GM18519 (cell line): ENCODE results near the gene TNK1.
"Not testable (repeated sequence)": the region's sequence is repeated elsewhere in the genome, so short reads cannot be mapped to it uniquely, and the experiment has no call there.

Experiments used
- ATAC-seq: cut with Tn5 transposase; IDR thresholded peaks from one replicate; pipeline ENCODE4 v1.9.1; 2021; ENCODE audit warnings: mild to moderate bottlenecking, moderate library complexity; ENCODE audit not compliant: unreplicated experiment, low FRiP score

The TNK1 gene

DNA sequence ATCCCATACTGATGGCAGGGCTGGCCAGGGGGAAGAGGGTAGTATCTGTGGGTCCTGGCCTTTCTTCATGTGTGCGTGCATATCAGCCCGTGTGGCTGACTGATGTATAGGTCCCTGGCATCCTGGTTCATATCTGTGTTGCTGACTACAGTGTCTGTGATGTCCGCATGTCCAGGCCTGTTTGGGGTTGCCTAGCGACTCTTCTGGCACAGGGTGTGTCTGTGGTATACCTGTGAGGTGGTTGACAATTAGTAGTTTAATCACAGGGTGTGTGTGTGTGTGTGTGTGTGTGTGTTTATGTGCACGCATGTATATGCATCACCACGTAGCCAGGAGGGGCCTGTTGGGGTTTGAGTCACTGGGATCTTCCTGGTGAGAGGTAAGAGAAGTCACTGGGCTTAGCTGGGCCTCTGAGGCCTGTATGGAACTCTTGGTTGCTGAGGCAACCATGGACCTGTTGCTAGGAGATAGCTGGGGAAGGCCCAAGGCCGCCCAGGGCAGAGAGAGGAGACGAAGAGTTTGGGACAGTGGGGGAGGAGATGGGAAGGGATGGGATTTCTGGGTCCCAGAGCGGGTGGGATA is 26.5 kb upstream of the TNK1 start:
- ATAC-seq, result no peak

DNA sequence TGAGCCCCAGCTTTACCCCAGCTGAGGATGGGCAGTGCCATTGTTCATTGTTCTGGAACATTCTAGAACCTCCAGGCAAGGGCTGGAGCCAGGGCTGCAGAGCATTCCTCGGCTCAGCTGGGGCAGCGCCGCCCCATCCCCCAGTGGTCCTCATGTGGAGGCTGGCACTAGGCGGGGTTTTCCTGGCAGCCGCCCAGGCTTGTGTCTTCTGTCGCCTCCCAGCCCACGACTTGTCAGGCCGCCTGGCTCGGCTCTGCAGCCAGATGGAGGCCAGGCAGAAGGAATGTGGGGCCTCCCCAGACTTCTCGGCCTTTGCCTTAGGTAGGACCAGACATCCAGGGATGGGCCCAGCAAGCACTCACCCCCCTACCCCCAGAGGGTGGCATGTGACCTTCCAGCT is 25.8 kb upstream of the TNK1 start, which contains the start of gene TMEM95:
Gene TMEM95 (plus strand): TSS at position 104 of the 400 bp plus-strand sequence. CDS start 49 bp downstream, at position 153.
- no peak for ATAC-seq

DNA sequence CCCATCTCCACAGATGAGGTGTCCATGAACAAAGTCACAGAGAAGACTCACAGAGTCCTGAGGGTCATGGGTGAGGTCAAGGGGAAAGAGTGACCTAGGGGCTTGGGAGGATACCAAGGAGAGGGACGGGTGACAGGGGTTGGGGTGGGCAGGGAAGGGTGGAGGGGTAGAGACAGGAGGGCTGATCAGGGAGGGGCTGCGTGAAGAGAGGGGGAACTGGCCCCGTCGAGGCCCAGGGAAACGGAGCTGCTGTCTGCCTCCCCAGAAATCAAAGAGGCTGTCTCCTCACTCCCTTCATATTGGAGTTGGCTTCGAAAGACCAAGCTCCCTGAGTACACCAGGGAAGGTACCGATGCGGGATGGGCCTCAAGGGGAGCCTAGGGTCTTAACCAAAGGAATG is 25.3 kb upstream of the TNK1 start:
- no peak for ATAC-seq

DNA sequence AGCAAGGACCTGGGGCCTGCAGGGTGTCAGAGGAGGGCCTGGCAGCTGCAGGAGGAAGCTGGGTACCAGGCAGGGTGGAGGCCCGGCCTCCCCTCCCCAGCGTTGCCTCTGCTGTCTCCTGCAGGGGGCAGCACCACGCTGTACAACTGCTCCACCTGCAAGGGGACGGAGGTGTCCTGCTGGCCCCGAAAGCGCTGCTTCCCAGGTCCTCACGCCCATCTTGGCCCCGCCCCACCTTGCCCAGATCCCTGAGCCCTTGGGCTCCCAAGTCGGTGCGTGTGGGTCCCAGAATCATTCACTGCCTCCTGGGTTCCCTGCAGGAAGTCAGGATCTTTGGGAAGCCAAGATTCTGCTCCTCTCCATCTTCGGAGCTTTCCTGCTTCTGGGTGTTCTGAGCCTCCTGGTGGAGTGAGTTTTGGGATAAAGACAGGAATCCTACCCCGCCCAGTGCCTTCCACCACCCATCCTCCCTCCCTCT is 24.8 kb upstream of the TNK1 start:
- ATAC-seq, result no peak

GRCh38 chr17:7356756-7357155 is 24.1 kb upstream of the TNK1 start:
- no peak for ATAC-seq

DNA sequence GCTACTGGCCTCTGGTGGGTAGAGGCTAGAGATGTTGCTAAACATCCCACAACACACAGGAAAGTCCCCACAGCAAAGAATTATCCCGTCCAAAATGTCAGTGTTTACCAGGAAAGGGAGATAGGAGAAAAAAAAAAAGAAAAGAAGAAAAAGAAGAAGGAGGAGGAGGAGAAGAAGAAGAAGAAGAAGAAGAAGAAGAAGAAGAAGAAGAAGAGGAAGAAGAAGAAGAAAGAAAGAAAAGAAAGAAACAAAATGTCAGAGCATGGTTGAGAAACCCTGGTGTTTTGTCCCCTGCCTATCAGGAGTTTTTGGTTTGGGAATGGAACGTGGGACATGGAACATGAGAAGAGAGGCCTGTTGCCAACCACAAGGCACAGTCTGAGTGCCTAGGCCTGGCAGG is 23.5 kb upstream of the TNK1 start:
- no peak for ATAC-seq

DNA sequence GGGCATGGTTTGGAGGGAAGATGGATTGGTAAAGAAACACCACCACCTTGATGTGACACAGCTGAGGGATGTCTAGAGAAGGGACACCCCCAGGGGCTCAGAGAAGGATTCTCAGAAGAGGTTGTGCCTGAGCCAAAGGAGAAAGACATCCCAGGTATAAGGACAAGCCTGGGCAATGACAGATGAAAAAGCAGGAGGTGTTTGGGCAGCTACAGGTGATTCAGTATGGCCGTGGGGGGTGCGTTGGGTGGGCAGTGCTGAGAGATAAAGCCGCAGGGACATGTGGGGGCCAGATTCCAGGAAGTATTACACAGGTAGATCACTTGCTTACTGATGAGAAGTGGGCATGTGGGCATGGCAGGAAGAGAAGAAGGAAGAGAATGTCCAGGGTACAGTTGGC is 19.0 kb upstream of the TNK1 start:
- ATAC-seq, result no peak

DNA sequence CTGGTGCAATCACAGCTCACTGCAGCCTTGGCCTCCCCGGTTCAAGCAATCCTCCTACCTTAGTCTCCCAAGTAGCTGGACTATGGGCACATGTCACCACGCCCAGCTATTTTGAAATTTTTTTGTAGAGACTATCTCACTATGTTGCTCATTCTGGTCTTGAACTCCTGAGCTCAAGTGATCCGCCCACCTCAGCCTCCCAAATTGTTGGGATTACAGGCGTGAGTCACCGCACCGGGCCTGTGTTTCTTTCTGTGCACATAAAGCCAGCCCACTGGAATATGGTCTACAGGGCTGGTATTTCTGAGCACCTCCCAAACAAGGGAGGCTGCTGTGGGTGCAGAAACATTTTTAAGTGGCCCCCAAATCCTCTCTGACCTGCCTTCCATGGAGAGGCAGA is 17.6 kb upstream of the TNK1 start:
- ATAC-seq, result no peak

DNA sequence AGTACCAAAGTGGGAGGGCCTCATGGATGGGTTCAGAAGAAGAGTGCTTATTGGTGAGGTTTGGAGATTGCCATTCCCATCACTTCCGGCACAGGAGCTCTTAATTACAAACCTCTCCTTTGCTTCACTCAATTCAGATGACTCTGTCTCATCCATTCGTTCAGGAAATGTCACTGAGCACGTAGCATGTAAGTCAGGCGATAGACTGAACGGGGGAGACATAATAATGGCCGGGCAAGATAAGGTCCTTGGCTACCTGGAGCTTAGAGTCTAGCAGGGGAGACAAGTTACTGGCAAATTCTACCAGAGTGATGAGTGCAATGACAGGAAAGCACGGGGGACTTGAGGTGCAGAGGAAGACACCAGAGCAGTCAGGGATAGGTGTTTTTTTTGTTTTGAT is 14.9 kb upstream of the TNK1 start:
- ATAC-seq, result not testable (repeated sequence)

GRCh38 chr17:7367083-7367482 is 13.8 kb upstream of the TNK1 start:
- no peak for ATAC-seq

GRCh38 chr17:7367918-7368598 is 12.8 kb upstream of the TNK1 start:
- no peak for ATAC-seq

DNA sequence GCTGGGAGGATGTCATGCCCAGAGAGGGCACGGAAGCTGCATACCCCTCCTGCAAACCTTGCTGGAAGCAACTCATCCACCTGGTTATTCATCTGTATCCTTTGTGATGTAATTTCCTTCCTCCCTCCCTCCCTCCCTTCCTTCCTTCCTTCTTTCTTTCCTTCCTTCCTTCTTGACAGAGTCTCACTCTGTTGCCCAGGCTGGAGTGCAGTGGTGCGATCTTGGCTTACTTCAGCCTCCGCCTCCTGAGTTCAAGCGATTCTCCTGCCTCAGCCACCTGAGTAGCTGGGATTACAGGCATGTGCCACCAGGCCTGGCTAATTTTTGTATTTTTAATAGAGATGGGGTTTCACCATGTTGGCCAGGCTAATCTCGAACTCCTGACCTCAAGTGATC is 12.3 kb upstream of the TNK1 start:
- ATAC-seq, result not testable (repeated sequence)

DNA sequence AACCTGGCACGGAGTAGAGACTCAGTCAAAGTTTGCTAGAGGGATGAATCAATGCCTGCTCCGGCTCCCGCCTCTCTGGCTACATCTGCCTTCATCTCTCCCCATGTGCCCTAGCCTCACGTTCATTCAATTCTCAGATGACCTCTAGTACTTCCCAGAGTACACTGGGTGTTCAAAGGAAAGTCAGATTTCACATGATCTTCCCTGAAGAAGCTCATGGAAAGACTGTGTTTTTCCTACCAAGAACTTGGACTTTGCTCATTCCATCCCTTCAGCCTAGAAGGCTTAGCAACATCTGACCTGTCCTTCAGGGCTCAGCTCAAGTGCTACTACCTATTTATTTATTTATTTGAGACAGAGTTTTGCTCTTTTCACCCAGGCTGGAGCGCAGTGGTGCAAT is 11.1 kb upstream of the TNK1 start:
- no peak for ATAC-seq

GRCh38 chr17:7370853-7371252 is 10.0 kb upstream of the TNK1 start:
- ATAC-seq, result no peak

DNA sequence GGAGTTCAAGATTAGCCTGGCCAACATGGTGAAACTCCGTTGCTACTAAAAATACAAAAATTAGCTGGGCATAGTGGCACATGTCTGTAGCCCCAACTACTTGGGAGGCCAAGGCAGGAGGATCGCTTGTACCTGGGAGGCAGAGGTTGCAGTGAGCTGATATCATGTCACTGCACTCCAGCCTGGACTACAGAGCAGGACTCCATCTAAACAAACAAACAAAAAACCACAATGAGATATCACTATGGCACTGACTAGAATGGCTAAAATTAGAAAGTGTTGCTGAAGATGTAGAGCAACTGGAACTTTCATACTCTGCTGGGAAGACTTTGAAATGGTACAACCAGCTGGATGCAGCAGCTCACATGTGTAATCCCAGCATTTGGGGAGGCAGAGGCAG is 6.5 kb upstream of the TNK1 start:
- no peak for ATAC-seq

GRCh38 chr17:7379134-7379533 is 1.8 kb upstream of the TNK1 start:
- no peak for ATAC-seq

- no peak for ATAC-seq
Observed at GRCh38 chr17:7380321-7380720, 568 bp upstream of the TNK1 start.

- ATAC-seq, result no peak
Observed at GRCh38 chr17:7382901-7383300, 2.0 kb downstream of the TNK1 start.

- no peak for ATAC-seq
Observed at GRCh38 chr17:7383371-7383741, 2.5 kb downstream of the TNK1 start.

- peak; percentile 50 for ATAC-seq
Observed at GRCh38 chr17:7383742-7384488, 3.0 kb downstream of the TNK1 start.

GRCh38 chr17:7384489-7385081 is 3.7 kb downstream of the TNK1 start:
- no peak for ATAC-seq
